22Rv1 (cell line): ENCODE data around the gene EPS8L3.

Source experiments
- CTCF ChIP-seq: fragments of 450-650 bp; IDR thresholded peaks from 2 replicates; pipeline ENCODE4 v1.5.1; 2017; ENCODE audit warnings: mild to moderate bottlenecking
- ZFX ChIP-seq: fragments of 450-650 bp; IDR thresholded peaks from 2 replicates; pipeline ENCODE4 v1.6.1; 2017; ENCODE audit warnings: antibody characterized with exemption, borderline replicate concordance

DNA sequence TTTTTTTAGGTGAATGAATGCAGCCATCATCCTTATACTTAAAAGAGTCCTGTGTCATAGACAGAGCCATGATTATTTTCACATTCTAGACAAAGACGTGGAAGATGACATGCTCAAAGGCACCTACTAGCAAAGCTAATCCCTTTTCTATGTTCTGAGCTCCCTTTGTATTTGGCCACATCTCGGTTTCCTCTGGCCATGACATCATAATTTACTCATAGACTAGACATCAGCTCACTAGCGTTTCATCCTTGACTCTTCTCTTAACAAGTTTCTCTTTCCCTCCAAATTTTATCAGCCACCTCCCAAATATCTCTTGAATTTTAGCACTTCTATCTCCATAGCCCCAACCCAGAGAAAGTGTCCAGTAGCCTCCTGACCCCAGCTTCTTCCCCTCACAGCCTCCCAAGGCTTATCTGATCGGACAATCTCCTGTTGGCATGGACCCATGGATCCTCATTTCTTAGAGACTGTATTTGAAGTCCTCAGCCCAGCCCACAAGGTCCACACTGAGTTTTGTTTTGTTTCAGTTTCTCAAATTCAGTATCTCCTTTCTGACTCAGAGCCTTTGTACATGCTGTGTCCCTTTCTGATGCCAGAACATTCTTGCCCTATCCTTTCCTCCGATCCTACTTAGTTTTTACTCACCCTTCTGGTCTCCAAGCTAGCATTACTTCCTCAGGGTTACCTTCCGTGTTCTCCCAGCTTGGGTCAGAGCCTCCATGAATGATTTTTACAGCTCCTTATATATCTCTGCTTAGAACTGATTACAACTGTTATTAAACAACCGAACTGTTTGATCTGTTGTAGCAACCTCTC, 33.0 kb upstream of the EPS8L3 start:
- TF ChIP-seq CTCF (no peak), ZFX (no peak)
